Liver (tissue), 3 donors: ENCODE data around the gene SREBF2.

Source experiments
- CTCF ChIP-seq: fragments of 150-350 bp; IDR thresholded peaks from 2 replicates; pipeline ENCODE4 v1.5.1; 2017; ENCODE audit warnings: improper control_type of control experiment, low read depth, low read length; ENCODE audit not compliant: missing input control
- FOXA1 ChIP-seq: IDR thresholded peaks from 2 replicates; pipeline ENCODE4 v1.6.1; 2016; ENCODE audit warnings: antibody characterized with exemption
- HNF4A ChIP-seq, 2 donors: conservative IDR thresholded peaks; 2 replicates each; pipeline ENCODE4 v1.6.1; 2016; ENCODE audit warnings: antibody characterized with exemption in 2 of 2, mild to moderate bottlenecking in 2 of 2
- HNF4G ChIP-seq: IDR thresholded peaks from 2 replicates; pipeline ENCODE4 v1.6.1; 2016; ENCODE audit warnings: antibody characterized with exemption
- JUND ChIP-seq, 2 donors: IDR thresholded peaks; 2 replicates each; pipeline ENCODE4 v1.6.1; 2016; ENCODE audit warnings: antibody characterized with exemption in 2 of 2
- MAX ChIP-seq: IDR thresholded peaks from 2 replicates; pipeline ENCODE4 v1.6.1; 2016; ENCODE audit warnings: antibody characterized with exemption
- RAD21 ChIP-seq, 2 donors: IDR thresholded peaks; 2 replicates each; pipeline ENCODE4 v1.6.1; 2016; ENCODE audit warnings: antibody characterized with exemption in 2 of 2, mild to moderate bottlenecking in 2 of 2
- RXRA ChIP-seq, 2 donors: IDR thresholded peaks; 2 replicates each; pipeline ENCODE4 v1.6.1; 2017 to 2018; ENCODE audit warnings: antibody characterized with exemption in 2 of 2, mild to moderate bottlenecking in 1 of 2
- SP1 ChIP-seq: IDR thresholded peaks from 2 replicates; pipeline ENCODE4 v1.6.1; 2018; ENCODE audit warnings: antibody characterized with exemption, mild to moderate bottlenecking
- TAF1 ChIP-seq: conservative IDR thresholded peaks from 2 replicates; pipeline ENCODE4 v1.6.1; 2016; ENCODE audit warnings: antibody characterized with exemption, mild to moderate bottlenecking
- YY1 ChIP-seq: IDR thresholded peaks from 2 replicates; pipeline ENCODE4 v1.6.1; 2016; ENCODE audit warnings: antibody characterized with exemption, mild to moderate bottlenecking
- ZBTB33 ChIP-seq: IDR thresholded peaks from 2 replicates; pipeline ENCODE4 v1.6.1; 2016; ENCODE audit warnings: antibody characterized with exemption
- donor health status: healthy.
- donor health status: healthy.

GRCh38 chr22:41841085-41841712, 8.3 kb downstream of the SREBF2 start:
- TF ChIP-seq CTCF (no peak), SP1 (no peak), TAF1 (no peak), JUND (IDR thresholded peaks at IDR 0.05) (no peak), FOXA1 (no peak), YY1 (no peak), RAD21 (IDR thresholded peaks at IDR 0.05) (no peak), MAX (no peak), HNF4G (no peak), RXRA (IDR thresholded peaks at IDR 0.05) (no peak), HNF4A (conservative IDR thresholded peaks at IDR 0.05) (no peak), ZBTB33 (no peak)
